Measurements from ENCODE around the gene FLNA. TPM values are rescaled to one million over a fixed set of nuclear protein-coding genes. Genes with fewer than 3 reads are reported as not detected.

FLNA gene
- total and polyA plus RNA-seq, 2 experiments from 2014 or later = 396 to 468 TPM

DNA sequence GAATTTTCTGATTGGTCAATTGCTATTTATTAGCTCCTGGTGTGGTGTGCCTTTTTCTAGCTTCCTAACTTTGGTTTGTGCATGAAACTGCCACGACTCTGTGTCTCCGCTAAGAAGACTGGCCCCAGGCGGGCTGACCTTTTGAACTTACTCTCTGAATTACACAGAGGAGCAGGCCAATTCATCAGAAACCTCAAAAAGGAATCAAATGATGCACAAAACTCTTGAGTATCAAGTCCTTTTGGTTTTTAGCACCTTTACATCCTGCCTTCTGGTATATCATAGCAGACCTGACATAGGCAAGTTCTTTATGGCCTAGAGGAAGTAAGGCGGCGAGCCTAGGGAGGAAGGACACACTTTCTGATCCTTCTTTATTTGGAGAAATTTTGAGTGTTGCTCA, 61.3 kb downstream of the FLNA start:
- no peaks in the 10 kb centered on the region for H3K9me2 ChIP-seq (replicated peaks; ENCODE audit: insufficient read depth)
- no peak overlapping the region for H3K4me3 ChIP-seq
- no peaks in the 10 kb centered on the region for H3K4me1 ChIP-seq (ENCODE audit: insufficient read depth)
- DNase-seq (ENCODE audit: low spot score) = no peak
- no peaks in the 10 kb centered on the region for H4K20me1 ChIP-seq (ENCODE audit: insufficient read depth, poor library complexity, severe bottlenecking)
- no peaks in the 10 kb centered on the region for H3K27me3 ChIP-seq
- no peak overlapping the region for H2AFZ ChIP-seq
- no peaks in the 10 kb centered on the region for H3K79me2 ChIP-seq
- no peak overlapping the region for H3K4me2 ChIP-seq
- H3K27ac ChIP-seq = no peak overlapping the region
- H3K36me3 ChIP-seq (replicated peaks; ENCODE audit: insufficient read depth, low read depth) = no peaks in the 10 kb centered on the region
- H3K9me3 ChIP-seq (ENCODE audit: low read depth) = no peaks in the 10 kb centered on the region
- TF ChIP-seq EZH2 (IDR thresholded peaks at IDR 0.05; ENCODE audit: borderline replicate concordance) (no peak), EZH2phosphoT487 (IDR thresholded peaks at IDR 0.05; ENCODE audit: low read depth, severe bottlenecking, unreplicated experiment) (no peak)
- TF ChIP-seq, protein P1, sequence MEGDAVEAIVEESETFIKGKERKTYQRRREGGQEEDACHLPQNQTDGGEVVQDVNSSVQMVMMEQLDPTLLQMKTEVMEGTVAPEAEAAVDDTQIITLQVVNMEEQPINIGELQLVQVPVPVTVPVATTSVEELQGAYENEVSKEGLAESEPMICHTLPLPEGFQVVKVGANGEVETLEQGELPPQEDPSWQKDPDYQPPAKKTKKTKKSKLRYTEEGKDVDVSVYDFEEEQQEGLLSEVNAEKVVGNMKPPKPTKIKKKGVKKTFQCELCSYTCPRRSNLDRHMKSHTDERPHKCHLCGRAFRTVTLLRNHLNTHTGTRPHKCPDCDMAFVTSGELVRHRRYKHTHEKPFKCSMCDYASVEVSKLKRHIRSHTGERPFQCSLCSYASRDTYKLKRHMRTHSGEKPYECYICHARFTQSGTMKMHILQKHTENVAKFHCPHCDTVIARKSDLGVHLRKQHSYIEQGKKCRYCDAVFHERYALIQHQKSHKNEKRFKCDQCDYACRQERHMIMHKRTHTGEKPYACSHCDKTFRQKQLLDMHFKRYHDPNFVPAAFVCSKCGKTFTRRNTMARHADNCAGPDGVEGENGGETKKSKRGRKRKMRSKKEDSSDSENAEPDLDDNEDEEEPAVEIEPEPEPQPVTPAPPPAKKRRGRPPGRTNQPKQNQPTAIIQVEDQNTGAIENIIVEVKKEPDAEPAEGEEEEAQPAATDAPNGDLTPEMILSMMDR (IDR thresholded peaks at IDR 0.05; ENCODE audit: poor library complexity) = no peak
- 72% methylated on average over 5 of the region's 5 CpGs for WGBS (ENCODE audit: low lambda C conversion rate, missing lambda C conversion rate)

DNA sequence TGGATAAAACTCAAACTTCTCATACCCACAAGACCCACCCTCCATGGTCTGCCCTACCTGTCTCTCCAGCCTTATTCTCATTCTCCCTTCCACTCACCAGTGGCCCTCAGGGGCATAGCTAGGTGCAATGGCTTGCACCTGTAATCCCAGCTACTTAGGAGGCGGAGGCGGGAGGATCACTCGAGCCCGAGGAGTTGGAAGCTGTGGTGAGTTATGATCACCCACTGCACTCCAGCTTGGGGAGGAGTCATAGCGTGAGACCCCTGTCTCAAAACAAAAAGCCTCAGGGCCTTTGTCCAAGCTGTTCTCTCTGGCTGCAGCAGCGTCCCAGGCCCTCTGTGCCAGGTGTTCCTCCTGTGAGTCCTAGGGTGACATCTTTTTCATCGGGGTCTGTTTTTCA, 62.3 kb downstream of the FLNA start:
- WGBS (ENCODE audit: low lambda C conversion rate, missing lambda C conversion rate) = 90% methylated on average over 7 of the region's 7 CpGs
- Histone ChIP-seq H3K27ac (no peak overlapping the region), H3K79me2 (no peaks in the 10 kb centered on the region), H3K9me3 (ENCODE audit: low read depth) (no peaks in the 10 kb centered on the region), H3K27me3 (no peaks in the 10 kb centered on the region), H4K20me1 (ENCODE audit: insufficient read depth, poor library complexity, severe bottlenecking) (no peaks in the 10 kb centered on the region), H3K4me1 (ENCODE audit: insufficient read depth) (no peaks in the 10 kb centered on the region), H3K4me3 (no peak overlapping the region), H3K4me2 (no peak overlapping the region), H3K36me3 (replicated peaks; ENCODE audit: insufficient read depth, low read depth) (no peaks in the 10 kb centered on the region), H2AFZ (no peak overlapping the region), H3K9me2 (replicated peaks; ENCODE audit: insufficient read depth) (no peaks in the 10 kb centered on the region)
- DNase-seq (ENCODE audit: low spot score) = no peak
- no peak for TF ChIP-seq EZH2phosphoT487 (IDR thresholded peaks at IDR 0.05; ENCODE audit: low read depth, severe bottlenecking, unreplicated experiment)
- TF ChIP-seq, protein P1 (IDR thresholded peaks at IDR 0.05; ENCODE audit: poor library complexity) = no peak
- TF ChIP-seq EZH2 (IDR thresholded peaks at IDR 0.05; ENCODE audit: borderline replicate concordance) = no peak

DNA sequence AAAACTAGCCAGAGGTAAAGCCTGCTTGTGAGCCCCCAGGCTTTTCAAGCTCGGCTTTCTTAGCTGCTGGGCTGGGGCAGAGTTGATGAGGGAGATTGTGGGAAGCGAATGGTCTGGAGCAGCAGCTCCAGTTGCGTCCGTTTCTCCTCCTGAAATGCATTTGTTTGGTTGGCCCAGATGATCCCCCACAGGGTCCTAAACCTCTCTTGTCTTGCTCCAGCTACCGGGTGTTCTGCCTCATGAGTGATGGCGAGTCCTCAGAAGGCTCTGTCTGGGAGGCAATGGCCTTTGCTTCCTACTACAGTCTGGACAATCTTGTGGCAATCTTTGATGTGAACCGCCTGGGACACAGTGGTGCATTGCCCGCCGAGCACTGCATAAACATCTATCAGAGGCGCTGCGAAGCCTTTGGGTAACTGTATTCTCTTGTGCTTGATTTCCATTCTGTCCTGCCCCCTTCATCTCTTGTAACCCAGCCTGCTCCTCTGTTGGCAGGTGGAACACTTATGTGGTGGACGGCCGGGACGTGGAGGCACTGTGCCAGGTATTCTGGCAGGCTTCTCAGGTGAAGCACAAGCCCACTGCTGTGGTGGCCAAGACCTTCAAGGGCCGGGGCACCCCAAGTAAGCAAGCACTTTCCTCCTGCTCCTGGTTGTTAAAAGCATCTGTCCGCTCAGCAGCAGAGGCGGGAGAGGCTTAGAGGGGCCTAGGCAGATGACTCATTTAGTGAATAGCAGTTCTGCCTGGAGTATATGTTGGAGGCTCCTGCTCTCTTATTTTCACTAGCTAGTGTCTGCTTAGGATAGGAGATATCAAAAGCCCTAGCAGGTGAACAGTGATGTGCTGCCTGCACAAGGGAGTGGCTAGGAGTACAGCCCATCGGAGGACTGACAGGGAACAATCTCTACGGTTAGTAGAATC, 63.6 kb downstream of the FLNA start:
- no peaks in the 10 kb centered on the region for H3K79me2 ChIP-seq
- no peak for TF ChIP-seq EZH2 (IDR thresholded peaks at IDR 0.05; ENCODE audit: borderline replicate concordance)
- TF ChIP-seq EZH2phosphoT487 (IDR thresholded peaks at IDR 0.05; ENCODE audit: low read depth, severe bottlenecking, unreplicated experiment) = no peak
- TF ChIP-seq, protein P1 (IDR thresholded peaks at IDR 0.05; ENCODE audit: poor library complexity) = no peak
- no peaks in the 10 kb centered on the region for H3K36me3 ChIP-seq (replicated peaks; ENCODE audit: insufficient read depth, low read depth)
- H3K27ac ChIP-seq = no peak overlapping the region
- peak; percentile 22 for DNase-seq (ENCODE audit: low spot score)
- H3K9me3 ChIP-seq (ENCODE audit: low read depth) = no peaks in the 10 kb centered on the region
- no peak overlapping the region for H2AFZ ChIP-seq
- H4K20me1 ChIP-seq (ENCODE audit: insufficient read depth, poor library complexity, severe bottlenecking) = no peaks in the 10 kb centered on the region
- no peak overlapping the region for H3K4me3 ChIP-seq
- H3K4me1 ChIP-seq (ENCODE audit: insufficient read depth) = no peaks in the 10 kb centered on the region
- 74% methylated on average over 19 of the region's 19 CpGs for WGBS (ENCODE audit: low lambda C conversion rate, missing lambda C conversion rate)
- no peaks in the 10 kb centered on the region for H3K27me3 ChIP-seq
- no peaks in the 10 kb centered on the region for H3K9me2 ChIP-seq (replicated peaks; ENCODE audit: insufficient read depth)
- no peak overlapping the region for H3K4me2 ChIP-seq

Measured in hepatocyte (in vitro differentiated cells).